HG03045 (cell line): Measurements from ENCODE around the gene CARD6.
"Not testable (repeated sequence)": the region's sequence is repeated elsewhere in the genome, so short reads cannot be mapped to it uniquely, and the experiment has no call there.

Source experiments
- ATAC-seq: cut with Tn5 transposase; IDR thresholded peaks from one replicate; pipeline ENCODE4 v1.9.1; 2021; ENCODE audit warnings: mild to moderate bottlenecking, moderate library complexity; ENCODE audit not compliant: unreplicated experiment

CARD6 gene

DNA sequence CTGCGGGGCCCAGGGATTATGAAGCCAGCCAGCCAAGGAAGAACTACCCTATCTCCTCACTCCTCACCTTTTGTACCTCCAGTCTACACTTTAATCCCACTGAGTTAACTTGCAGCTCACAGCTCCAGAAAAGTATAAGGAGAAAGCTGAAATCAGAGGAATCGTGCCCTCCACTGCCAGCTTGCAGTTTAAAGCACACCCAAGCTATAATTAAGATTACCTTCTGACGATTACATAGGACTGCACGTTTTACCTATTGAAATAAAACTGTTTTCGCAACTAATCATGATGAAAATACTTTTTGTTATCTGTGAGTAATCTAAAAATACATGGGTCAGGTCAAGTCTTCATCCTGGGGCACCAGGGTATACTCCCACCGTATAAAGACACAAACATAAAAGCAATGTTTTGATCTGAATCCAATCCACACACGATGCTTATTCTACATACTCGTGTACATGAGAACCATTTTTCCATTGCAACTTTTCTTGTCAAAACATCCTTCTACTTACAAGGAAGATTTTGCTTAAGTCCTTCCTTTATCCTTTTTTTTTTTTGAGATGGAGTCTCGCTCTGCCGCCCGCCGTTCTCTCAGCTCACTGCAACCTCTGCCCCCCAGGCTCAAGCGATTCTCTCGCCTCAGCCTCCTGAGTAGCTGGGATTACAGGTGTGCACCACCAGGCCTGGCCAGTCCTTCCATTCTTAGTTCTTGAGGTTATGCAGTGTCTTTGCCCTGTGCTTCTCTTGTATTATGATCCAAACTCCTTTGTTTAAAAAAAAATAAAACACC, 13.8 kb upstream of the CARD6 start:
- no peak for ATAC-seq

GRCh38 chr5:40828021-40828631, 13.0 kb upstream of the CARD6 start:
- no peak for ATAC-seq

DNA sequence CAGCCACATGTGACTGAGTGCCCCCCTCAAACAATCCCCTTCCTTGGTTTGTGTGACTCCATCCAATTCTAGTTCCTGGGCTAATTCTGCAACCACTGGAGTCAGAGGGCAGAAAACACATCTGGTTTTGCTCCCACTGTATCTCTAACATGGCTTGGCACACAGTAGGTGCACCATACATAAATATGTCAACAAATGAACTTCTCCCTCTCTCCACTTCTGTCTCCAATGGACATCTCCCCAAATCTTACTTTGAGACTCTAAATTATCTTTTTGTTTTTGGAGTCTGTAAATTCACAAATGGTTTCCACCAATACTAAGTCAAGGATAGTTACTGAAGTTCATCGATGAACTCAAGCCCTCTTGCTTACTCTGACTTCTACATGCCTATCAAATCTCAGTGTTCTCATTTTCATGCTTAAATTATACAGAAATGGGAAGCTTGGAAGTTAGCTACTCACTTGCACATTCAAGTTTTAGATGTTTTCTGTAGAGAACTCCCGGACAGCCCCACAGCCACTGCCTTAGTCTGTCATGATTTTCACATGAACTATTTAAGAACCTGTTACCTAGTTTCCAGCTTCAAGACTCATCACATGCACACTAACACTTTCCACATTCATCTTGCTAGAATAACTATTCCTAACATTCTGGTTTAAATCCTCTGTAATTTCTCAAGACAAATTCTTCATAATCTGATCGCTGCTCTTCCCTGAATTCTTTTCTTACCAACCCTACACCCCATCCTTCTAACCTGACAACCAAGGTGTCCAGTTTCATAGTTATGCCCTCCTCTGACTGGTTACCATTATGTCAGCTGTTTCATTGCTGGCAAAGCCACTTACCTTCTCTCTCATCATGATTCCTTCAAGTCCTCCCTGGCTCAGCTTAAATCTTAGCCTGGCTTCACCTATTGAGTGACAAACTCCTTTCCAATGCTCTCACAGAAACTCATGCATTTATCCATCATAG, 12.2 kb upstream of the CARD6 start:
- ATAC-seq = no peak

- ATAC-seq = no peak
Observed at GRCh38 chr5:40829748-40830533, 11.2 kb upstream of the CARD6 start.

DNA sequence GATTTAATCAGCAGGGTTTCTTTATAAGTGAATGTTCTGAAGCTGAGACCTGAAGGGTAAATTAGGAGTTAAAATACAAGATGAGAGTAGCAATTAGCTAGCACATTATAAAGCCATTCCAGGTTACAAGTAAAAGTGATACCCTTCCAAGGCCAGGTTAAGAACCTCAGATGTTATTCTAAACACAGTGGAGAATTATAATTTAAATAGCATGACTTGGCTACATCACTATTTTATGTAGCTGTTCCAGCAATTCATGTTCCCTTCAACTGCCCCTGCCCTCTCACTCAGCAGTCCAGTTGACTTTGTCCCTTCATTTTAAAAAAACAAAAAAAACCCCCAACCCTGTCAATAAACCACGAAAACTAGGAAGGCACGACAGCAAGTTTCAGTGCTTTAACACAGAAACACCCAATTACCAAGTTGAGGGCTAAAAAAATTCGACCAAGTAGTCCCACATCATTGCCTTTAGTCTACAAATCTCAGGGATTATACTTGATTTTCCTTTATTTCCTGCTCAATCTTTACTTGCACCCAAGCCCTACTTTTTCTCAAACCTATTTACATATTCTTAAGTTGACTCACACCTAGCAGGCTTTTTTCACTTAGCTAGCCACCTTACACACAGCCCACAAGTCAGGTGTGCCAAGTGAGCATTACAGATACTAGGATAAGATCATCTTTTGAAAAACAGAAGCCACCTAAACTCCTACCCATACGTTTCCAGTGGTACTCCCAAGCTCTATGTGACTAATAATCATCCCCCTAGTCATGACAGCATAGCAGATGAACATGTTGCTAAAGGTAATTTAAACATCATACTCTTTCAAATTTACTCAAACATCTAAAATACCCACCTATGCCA, 9.6 kb upstream of the CARD6 start:
- no peak for ATAC-seq

DNA sequence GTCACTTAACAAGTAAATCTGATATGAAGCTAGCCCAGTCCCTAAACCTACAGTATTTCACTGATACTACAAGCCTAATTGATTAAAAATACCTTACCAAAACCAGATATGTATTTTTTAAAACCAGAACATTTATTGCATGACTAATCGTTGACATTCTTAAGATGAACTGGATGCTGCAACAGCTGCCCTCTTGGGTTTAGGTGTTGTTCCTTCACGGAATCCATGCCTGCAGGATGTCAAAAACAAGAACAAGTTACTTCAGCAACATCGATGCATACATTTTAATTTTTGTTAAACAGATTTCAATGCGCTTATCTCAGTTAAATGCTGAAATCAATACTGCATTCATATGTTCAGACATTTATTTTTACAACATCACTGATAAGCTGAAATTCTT, 8.8 kb upstream of the CARD6 start:
- no peak for ATAC-seq

GRCh38 chr5:40833712-40834229, 7.4 kb upstream of the CARD6 start:
- no peak for ATAC-seq

- no peak for ATAC-seq
Observed at GRCh38 chr5:40834391-40834848, 6.7 kb upstream of the CARD6 start.

DNA sequence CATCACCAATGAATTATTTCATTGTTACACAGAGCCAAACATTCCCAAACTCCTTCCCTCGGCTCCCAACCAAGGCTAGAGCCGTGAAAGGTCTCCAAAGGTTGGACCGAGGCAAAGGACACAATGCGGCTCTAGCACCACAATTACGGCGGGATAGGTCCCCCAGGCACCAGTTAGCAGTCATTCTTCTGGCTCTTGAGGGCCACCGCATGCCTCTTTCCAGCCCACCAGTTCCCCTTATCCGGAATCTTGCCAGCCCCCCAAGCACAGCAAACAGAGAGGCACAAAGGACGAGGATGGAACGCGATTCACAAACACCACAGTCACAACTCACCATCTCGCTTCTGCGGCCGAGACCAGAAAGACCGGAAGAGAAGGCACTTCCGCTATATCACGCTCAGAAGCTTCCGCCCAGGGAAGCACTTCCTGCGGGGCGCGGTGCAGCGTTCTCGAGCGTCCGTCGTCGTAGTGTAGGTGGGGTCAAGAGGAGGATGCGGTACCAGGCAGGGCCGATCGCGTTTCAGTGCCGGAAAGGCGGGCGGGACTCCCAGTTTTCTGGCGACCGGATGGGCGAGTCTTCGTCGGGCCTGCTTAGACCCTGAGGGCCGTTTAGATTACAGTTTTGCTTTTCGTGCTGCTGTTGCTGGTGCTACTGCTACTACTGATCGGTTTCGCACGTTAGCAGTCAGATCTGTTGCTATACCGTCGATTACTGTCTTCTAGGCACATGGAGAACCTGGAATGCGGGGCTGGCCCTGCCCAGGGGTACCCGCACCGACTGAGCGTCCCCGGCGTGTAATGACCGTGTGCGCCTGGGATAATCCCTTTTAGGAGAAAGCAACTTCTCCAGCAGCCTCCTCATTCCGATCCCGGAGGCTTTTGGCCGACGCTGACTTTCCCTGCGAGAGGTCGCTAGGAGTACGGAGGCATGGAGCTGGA, 6.0 kb upstream of the CARD6 start, which contains the start of gene RPL37:
RPL37 (minus strand) TSS at position 374 of the 939 bp plus-strand sequence; CDS start at position 337, 37 bp downstream.
- peak; percentile 98 for ATAC-seq

GRCh38 chr5:40838086-40838485, 3.1 kb upstream of the CARD6 start:
- ATAC-seq = no peak

DNA sequence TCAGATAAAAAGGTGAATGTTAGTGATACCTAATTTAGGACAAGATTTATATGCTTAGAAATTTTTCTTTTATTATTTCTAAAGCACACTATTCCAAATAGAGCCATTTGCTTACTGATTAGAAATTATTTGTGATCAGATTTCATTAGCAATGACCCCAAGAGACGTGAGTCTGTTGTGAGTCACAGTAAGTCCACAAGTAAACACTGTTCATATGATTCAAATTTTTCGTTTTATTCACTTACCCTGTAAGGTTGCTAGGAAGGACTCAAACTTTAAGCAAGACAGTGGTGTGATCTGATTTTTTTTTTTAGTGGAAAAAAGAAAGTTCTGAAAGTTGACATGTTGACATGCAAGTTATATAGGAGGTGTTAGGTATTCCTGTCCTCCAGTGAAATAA, 1.2 kb downstream of the CARD6 start:
- no peak for ATAC-seq

DNA sequence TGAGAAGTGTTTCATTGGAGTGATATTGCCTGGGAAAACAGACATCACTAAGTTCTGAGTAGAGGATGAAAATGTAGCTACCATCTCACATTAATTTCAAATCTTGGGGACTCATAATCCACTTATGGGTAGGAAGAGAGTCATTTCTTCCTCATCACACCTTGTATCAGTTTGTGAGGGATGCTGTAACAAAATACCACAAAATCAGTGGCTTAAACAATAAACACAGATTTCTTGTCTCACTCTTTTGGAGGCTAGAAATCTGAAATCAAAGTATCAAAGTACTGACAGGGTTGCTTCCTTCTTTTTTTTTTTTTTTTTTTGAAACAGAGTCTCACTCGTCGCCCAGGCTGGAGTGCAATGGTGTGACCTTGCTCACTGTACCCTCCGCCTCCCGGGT, 3.4 kb downstream of the CARD6 start:
- ATAC-seq = no peak

DNA sequence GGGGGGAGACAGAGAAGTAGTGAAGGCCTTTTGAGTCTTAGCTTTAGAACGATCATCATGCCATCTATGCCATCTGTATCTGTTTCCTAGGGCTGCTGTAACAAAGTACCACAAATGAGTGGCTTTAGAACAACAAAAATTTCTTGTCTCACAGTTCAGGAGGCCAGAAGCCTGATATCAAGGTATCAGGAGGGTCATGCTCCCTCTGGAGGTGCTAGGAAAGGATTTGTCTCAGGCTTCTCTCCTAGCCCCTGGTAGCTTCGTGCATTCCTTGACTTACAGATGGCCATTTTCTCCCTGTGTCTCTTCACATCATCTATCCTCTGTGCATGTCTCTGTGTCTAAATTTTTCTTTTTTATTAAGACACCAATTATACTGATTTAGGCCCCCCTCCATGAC, 5.2 kb downstream of the CARD6 start:
- ATAC-seq = no peak

- ATAC-seq = no peak
Observed at GRCh38 chr5:40847525-40847924, 6.4 kb downstream of the CARD6 start.

- no peak for ATAC-seq
Observed at GRCh38 chr5:40853632-40854192, 12.5 kb downstream of the CARD6 start.

- ATAC-seq = no peak
Observed at GRCh38 chr5:40860711-40861110, 19.5 kb downstream of the CARD6 start.

DNA sequence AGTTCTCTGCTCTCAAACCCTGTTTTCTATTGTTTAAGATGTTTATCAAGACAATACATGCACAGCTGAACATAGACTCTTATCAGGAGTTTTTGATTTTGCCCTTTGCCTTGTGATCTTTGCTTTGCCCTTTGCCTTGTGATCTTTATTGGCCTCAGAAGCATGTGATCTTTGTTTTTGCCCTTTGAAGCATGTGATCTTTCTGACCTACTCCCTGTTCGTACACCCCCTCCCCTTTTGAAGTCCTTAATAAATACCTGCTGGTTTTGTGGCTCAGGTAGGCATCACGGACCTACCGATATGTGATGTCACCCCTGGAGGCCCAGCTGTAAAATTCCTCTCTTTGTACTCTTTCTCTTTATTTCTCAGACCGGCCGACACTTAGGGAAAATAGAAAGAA, 23.8 kb downstream of the CARD6 start:
- ATAC-seq = not testable (repeated sequence)

DNA sequence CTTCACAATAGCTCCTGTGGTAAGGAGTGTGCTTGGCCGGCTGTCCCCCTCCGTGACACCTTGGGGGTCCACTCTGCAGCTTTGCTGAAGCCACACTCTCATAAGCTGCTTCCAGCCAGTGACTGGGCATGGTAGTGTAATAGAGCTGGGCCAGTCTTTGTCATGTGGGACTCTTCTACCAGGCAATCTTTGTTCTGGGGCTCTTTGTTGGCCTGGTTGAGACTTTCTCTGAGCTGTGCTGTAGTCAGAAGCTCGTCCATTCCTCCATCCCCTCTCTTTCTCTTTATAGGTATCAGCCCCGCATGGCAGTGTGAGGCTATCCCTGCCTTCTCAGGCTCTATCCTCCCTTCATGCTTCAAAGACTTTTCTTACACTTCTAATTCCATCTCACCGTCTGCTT, 25.7 kb downstream of the CARD6 start:
- ATAC-seq = no peak
